ENCODE measurements around the gene ADIPOQ.
"Not testable (repeated sequence)": the region's sequence is repeated elsewhere in the genome, so short reads cannot be mapped to it uniquely, and the experiment has no call there.

Gene ADIPOQ

DNA sequence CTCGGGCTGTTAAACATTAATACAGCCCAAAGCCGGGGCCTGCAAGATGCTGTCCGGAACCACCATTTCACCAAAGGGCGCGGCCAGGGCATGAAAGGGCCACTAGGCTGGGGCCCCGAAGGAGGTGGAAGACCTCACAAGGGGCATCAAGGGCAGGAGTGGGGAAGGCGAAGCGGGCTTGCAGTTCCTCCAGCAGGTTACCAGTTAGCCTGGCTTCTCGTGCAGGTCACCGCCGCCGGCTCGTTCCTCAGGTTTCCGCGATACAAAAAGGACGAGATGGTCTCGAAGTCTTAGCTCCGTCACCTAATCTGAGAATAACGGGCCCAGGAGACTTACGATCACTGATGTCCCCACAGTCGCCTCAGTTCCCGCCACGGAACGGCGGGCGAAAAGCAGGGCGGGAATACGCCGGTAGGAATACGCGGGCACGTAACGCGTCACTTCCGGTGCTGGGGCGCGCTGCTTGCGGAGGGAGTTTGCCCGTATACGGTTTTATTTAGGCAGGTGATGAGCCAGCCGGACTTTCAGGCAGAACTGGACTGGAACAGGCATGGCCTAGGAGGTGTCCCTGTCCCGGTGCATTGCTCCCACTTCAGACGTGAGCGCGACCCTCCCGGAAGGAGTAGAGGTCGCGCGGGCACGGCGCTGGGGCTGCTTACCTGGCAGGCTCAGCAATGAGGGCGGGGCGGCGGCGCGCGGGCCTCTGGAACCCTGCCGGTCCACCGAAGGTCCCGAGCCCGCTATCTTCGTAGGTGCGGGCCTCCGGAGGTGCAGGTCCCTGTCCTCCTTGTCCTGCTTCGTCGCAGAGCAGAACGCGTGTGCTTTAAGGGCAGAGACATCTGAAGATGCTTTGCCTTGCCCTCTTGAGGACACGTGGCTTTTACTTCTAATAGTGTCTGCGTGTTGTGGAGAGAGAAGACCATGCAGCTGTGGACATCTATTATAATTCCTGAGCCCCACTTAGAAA, 36.1 kb upstream of the ADIPOQ start, which contains the start of gene RFC4:
Gene RFC4 (minus strand): TSS at position 394 of the 967 bp plus-strand sequence. CDS start 1,769 bp downstream, outside the sequence.
- Histone ChIP-seq H3K18ac (ENCODE audit: low read length) (peak within 1 kb of the TSS; percentile 31), H2BK15ac (replicated peaks; ENCODE audit: low read depth) (no peak within 1 kb of the TSS), H2BK120ac (ENCODE audit: low read depth, low read length) (no peak within 1 kb of the TSS), H4K8ac (ENCODE audit: low read depth, low read length) (peak within 1 kb of the TSS; percentile 43), H3K36me3 (ENCODE audit: control insufficient read depth, insufficient read depth, low read length) (no peaks in the 10 kb centered on the region), H3K4me2 (ENCODE audit: low read length) (peak within 1 kb of the TSS; percentile 73), H3K9ac (ENCODE audit: low read length) (peak within 1 kb of the TSS; percentile 96), H3K79me2 (ENCODE audit: control insufficient read depth, insufficient read depth, low read length) (peaks cover 9% of the 10 kb centered on the region), H3K79me1 (ENCODE audit: low read length) (peaks cover 2% of the 10 kb centered on the region), H3K4ac (ENCODE audit: low read depth, low read length) (peak within 1 kb of the TSS; percentile 93), H3K56ac (ENCODE audit: low read length) (peak within 1 kb of the TSS; percentile 98), H3K4me1 (ENCODE audit: control insufficient read depth, low read depth, low read length) (peaks cover 3% of the 10 kb centered on the region), H3K27ac (ENCODE audit: low read depth, low read length) (peak within 1 kb of the TSS; percentile 14), H3K27me3 (ENCODE audit: insufficient read depth, low read length, poor library complexity) (no peaks in the 10 kb centered on the region), H2BK5ac (ENCODE audit: low read length) (peak within 1 kb of the TSS; percentile 86), H2AK5ac (ENCODE audit: low read length) (peak within 1 kb of the TSS; percentile 35), H3K23ac (ENCODE audit: low read length) (no peak within 1 kb of the TSS), H4K5ac (ENCODE audit: low read length) (peak within 1 kb of the TSS; percentile 81), H3K4me3 (ENCODE audit: low read length) (peak within 1 kb of the TSS; percentile 84)
- peak; percentile 88 for DNase-seq
- no CpG with 5 or more reads among the region's 70 CpGs for WGBS (ENCODE audit: extremely low coverage, insufficient coverage, low lambda C conversion rate)

DNA sequence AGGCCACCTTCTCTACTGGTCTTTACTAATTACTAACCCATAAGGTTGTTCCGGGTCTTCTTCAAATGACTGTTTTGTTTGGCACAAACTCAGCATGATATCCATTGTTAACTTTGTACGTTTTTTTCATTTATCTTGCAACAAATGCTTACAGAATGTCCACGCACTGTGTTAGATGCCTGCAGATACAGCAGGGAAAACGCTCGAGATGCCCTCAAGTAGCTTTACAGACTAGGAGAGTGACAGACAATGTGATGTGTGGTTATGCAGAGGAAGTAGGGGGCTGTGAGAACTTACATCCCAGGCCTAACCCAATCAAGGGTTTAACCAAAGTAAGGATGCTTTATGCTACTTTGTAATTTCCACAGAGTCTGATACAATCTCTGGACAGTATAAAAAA, 35.3 kb upstream of the ADIPOQ start:
- no CpG with 5 or more reads among the region's 5 CpGs for WGBS (ENCODE audit: extremely low coverage, insufficient coverage, low lambda C conversion rate)
- Histone ChIP-seq H3K79me1 (ENCODE audit: low read length) (peaks cover 2% of the 10 kb centered on the region), H2BK120ac (ENCODE audit: low read depth, low read length) (no peak overlapping the region), H2BK5ac (ENCODE audit: low read length) (no peak overlapping the region), H3K4me3 (ENCODE audit: low read length) (no peak overlapping the region), H3K27me3 (ENCODE audit: insufficient read depth, low read length, poor library complexity) (no peaks in the 10 kb centered on the region), H3K27ac (ENCODE audit: low read depth, low read length) (no peak overlapping the region), H4K5ac (ENCODE audit: low read length) (no peak overlapping the region), H4K8ac (ENCODE audit: low read depth, low read length) (peak overlapping the region; percentile 28), H3K4ac (ENCODE audit: low read depth, low read length) (no peak overlapping the region), H3K4me1 (ENCODE audit: control insufficient read depth, low read depth, low read length) (peaks cover 3% of the 10 kb centered on the region), H3K9ac (ENCODE audit: low read length) (peak overlapping the region; percentile 96), H3K56ac (ENCODE audit: low read length) (peak overlapping the region; percentile 98), H2BK15ac (replicated peaks; ENCODE audit: low read depth) (no peak overlapping the region), H3K23ac (ENCODE audit: low read length) (no peak overlapping the region), H2AK5ac (ENCODE audit: low read length) (peak overlapping the region; percentile 35), H3K36me3 (ENCODE audit: control insufficient read depth, insufficient read depth, low read length) (no peaks in the 10 kb centered on the region), H3K79me2 (ENCODE audit: control insufficient read depth, insufficient read depth, low read length) (peaks cover 9% of the 10 kb centered on the region), H3K4me2 (ENCODE audit: low read length) (no peak overlapping the region), H3K18ac (ENCODE audit: low read length) (no peak overlapping the region)
- DNase-seq, result no peak

DNA sequence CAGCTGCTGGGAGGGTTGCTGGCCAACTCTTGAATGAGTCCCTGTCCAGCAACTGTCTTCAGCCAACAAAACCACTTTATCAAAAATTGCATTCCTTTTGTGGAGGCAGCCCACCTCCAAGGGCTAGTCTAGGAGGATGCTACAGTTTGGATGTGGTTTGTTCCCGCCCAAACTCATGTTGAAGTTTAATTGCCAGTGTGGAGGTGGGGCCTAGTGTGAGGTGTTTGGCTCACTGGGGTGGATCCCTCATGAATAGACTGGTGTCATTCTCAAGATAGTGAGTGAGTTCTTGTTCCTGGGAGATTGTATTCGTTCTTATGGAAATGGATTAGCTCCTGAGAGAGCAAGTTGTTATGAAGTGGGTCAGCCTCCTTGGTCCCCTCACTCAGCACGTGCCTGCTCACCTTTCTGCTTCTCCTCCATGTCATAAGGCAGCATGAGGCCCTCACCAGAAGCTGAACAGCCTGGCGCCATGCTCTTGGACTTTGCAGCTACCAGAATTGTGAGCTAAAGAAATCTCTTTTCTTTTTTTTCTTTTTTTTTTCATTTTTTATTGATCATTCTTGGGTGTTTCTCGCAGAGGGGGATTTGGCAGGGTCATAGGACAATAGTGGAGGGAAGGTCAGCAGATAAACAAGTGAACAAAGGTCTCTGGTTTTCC, 32.0 kb upstream of the ADIPOQ start:
- Histone ChIP-seq H3K4ac (ENCODE audit: low read depth, low read length) (no peak overlapping the region), H4K5ac (ENCODE audit: low read length) (no peak overlapping the region), H3K18ac (ENCODE audit: low read length) (no peak overlapping the region), H3K23ac (ENCODE audit: low read length) (no peak overlapping the region), H2AK5ac (ENCODE audit: low read length) (no peak overlapping the region), H3K56ac (ENCODE audit: low read length) (no peak overlapping the region), H3K4me1 (ENCODE audit: control insufficient read depth, low read depth, low read length) (peaks cover 3% of the 10 kb centered on the region), H3K4me2 (ENCODE audit: low read length) (no peak overlapping the region), H3K27ac (ENCODE audit: low read depth, low read length) (no peak overlapping the region), H2BK120ac (ENCODE audit: low read depth, low read length) (no peak overlapping the region), H2BK15ac (replicated peaks; ENCODE audit: low read depth) (no peak overlapping the region), H4K8ac (ENCODE audit: low read depth, low read length) (no peak overlapping the region), H3K9ac (ENCODE audit: low read length) (no peak overlapping the region), H3K27me3 (ENCODE audit: insufficient read depth, low read length, poor library complexity) (no peaks in the 10 kb centered on the region), H3K79me1 (ENCODE audit: low read length) (no peaks in the 10 kb centered on the region), H3K79me2 (ENCODE audit: control insufficient read depth, insufficient read depth, low read length) (peaks cover 3% of the 10 kb centered on the region), H2BK5ac (ENCODE audit: low read length) (no peak overlapping the region), H3K4me3 (ENCODE audit: low read length) (no peak overlapping the region), H3K36me3 (ENCODE audit: control insufficient read depth, insufficient read depth, low read length) (no peaks in the 10 kb centered on the region)
- WGBS (ENCODE audit: extremely low coverage, insufficient coverage, low lambda C conversion rate), result no CpG with 5 or more reads among the region's 5 CpGs
- DNase-seq, result no peak

GRCh38 chr3:186811313-186811712, 31.2 kb upstream of the ADIPOQ start:
- H3K4ac ChIP-seq (ENCODE audit: low read depth, low read length); H3K79me2 ChIP-seq (ENCODE audit: control insufficient read depth, insufficient read depth, low read length); H3K18ac ChIP-seq (ENCODE audit: low read length); H3K36me3 ChIP-seq (ENCODE audit: control insufficient read depth, insufficient read depth, low read length); H3K4me1 ChIP-seq (ENCODE audit: control insufficient read depth, low read depth, low read length); H3K27ac ChIP-seq (ENCODE audit: low read depth, low read length); H3K9ac ChIP-seq (ENCODE audit: low read length); H3K23ac ChIP-seq (ENCODE audit: low read length); H2AK5ac ChIP-seq (ENCODE audit: low read length); H2BK5ac ChIP-seq (ENCODE audit: low read length); H3K79me1 ChIP-seq (ENCODE audit: low read length); H3K27me3 ChIP-seq (ENCODE audit: insufficient read depth, low read length, poor library complexity); H2BK15ac ChIP-seq (replicated peaks; ENCODE audit: low read depth); H3K4me2 ChIP-seq (ENCODE audit: low read length); H3K4me3 ChIP-seq (ENCODE audit: low read length); DNase-seq; H4K8ac ChIP-seq (ENCODE audit: low read depth, low read length); H2BK120ac ChIP-seq (ENCODE audit: low read depth, low read length); H4K5ac ChIP-seq (ENCODE audit: low read length); H3K56ac ChIP-seq (ENCODE audit: low read length): not testable (repeated sequence)
- WGBS (ENCODE audit: extremely low coverage, insufficient coverage, low lambda C conversion rate), result no CpG with 5 or more reads among the region's 29 CpGs

GRCh38 chr3:186814100-186814499, 28.4 kb upstream of the ADIPOQ start:
- Histone ChIP-seq H3K79me1 (ENCODE audit: low read length) (no peaks in the 10 kb centered on the region), H3K56ac (ENCODE audit: low read length) (no peak overlapping the region), H3K23ac (ENCODE audit: low read length) (no peak overlapping the region), H3K4me3 (ENCODE audit: low read length) (no peak overlapping the region), H3K4me1 (ENCODE audit: control insufficient read depth, low read depth, low read length) (no peaks in the 10 kb centered on the region), H3K36me3 (ENCODE audit: control insufficient read depth, insufficient read depth, low read length) (no peaks in the 10 kb centered on the region), H3K9ac (ENCODE audit: low read length) (no peak overlapping the region), H3K27me3 (ENCODE audit: insufficient read depth, low read length, poor library complexity) (no peaks in the 10 kb centered on the region), H2BK5ac (ENCODE audit: low read length) (no peak overlapping the region), H2AK5ac (ENCODE audit: low read length) (no peak overlapping the region), H3K79me2 (ENCODE audit: control insufficient read depth, insufficient read depth, low read length) (no peaks in the 10 kb centered on the region), H3K4me2 (ENCODE audit: low read length) (no peak overlapping the region), H4K5ac (ENCODE audit: low read length) (no peak overlapping the region), H3K4ac (ENCODE audit: low read depth, low read length) (no peak overlapping the region), H2BK120ac (ENCODE audit: low read depth, low read length) (no peak overlapping the region), H3K27ac (ENCODE audit: low read depth, low read length) (no peak overlapping the region), H2BK15ac (replicated peaks; ENCODE audit: low read depth) (no peak overlapping the region), H3K18ac (ENCODE audit: low read length) (no peak overlapping the region), H4K8ac (ENCODE audit: low read depth, low read length) (no peak overlapping the region)
- DNase-seq, result no peak
- no CpG with 5 or more reads among the region's 4 CpGs for WGBS (ENCODE audit: extremely low coverage, insufficient coverage, low lambda C conversion rate)

All from mesendoderm (in vitro differentiated cells).